Brain microvascular endothelial cell (primary cell): ENCODE data around the gene CDC42SE2.

Experiments used
- DNase-seq: peaks from one replicate; pipeline ENCODE4 v3.0.0-alpha.2; 2020
- H3K27ac ChIP-seq: fragments of 250-450 bp; sonication (Bioruptor Pico); 2 replicates; pipeline ENCODE4 v1.5.1; 2020; ENCODE audit warnings: mild to moderate bottlenecking, moderate library complexity
- H3K27me3 ChIP-seq: fragments of 250-450 bp; sonication (Bioruptor Pico); replicated peaks from 2 replicates; pipeline ENCODE4 v1.5.1; 2020; ENCODE audit warnings: mild to moderate bottlenecking
- H3K36me3 ChIP-seq: fragments of 250-450 bp; sonication (Bioruptor Pico); replicated peaks from 2 replicates; pipeline ENCODE4 v1.5.1; 2020; ENCODE audit warnings: mild to moderate bottlenecking
- H3K4me3 ChIP-seq: 2 replicates; pipeline ENCODE4 v1.5.1; 2011; ENCODE audit warnings: low read depth, mild to moderate bottlenecking, control low read depth, low read length, moderate library complexity
- in situ Hi-C: cut with HindIII; loops from 2 replicates; pipeline ENCODE4 v1.10.0; 2017; ENCODE audit warnings: low sequenced_read_pairs, low pct_ligation_motif_present
- TF ChIP-seq, protein P1 (sequence below): IDR thresholded peaks from 2 replicates; pipeline ENCODE4 v1.5.1; 2011; ENCODE audit warnings: low read depth, mild to moderate bottlenecking, moderate library complexity, low read length, control low read depth, inconsistent platforms; ENCODE audit errors: missing control alignments

The CDC42SE2 gene

DNA sequence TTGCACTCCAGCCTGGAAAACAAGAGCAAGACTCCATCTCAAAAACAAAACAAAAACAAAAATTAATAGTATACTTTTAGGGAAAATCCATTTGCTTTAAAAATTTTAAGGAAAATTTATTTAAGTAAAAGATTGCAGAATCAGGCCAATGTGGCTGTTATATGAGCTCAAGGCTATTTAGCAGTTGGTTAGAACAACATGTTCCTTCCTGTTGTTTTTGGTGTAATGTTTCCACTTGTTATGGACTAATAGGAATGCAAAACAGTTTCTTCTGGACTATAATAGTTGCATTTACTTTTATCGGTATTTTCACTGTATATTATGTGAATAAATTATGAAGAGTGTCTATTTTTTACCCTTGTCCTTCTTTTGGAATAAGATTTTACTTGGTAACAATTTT lies 3.0 kb upstream of the CDC42SE2 start:
- TF ChIP-seq, protein P1, sequence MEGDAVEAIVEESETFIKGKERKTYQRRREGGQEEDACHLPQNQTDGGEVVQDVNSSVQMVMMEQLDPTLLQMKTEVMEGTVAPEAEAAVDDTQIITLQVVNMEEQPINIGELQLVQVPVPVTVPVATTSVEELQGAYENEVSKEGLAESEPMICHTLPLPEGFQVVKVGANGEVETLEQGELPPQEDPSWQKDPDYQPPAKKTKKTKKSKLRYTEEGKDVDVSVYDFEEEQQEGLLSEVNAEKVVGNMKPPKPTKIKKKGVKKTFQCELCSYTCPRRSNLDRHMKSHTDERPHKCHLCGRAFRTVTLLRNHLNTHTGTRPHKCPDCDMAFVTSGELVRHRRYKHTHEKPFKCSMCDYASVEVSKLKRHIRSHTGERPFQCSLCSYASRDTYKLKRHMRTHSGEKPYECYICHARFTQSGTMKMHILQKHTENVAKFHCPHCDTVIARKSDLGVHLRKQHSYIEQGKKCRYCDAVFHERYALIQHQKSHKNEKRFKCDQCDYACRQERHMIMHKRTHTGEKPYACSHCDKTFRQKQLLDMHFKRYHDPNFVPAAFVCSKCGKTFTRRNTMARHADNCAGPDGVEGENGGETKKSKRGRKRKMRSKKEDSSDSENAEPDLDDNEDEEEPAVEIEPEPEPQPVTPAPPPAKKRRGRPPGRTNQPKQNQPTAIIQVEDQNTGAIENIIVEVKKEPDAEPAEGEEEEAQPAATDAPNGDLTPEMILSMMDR: no peak
- no peak overlapping the region for H3K4me3 ChIP-seq
- no peaks in the 10 kb centered on the region for H3K27me3 ChIP-seq
- in situ Hi-C loops: no loop called here
- DNase-seq: no peak
- no peaks in the 10 kb centered on the region for H3K36me3 ChIP-seq
- no peak overlapping the region for H3K27ac ChIP-seq

DNA sequence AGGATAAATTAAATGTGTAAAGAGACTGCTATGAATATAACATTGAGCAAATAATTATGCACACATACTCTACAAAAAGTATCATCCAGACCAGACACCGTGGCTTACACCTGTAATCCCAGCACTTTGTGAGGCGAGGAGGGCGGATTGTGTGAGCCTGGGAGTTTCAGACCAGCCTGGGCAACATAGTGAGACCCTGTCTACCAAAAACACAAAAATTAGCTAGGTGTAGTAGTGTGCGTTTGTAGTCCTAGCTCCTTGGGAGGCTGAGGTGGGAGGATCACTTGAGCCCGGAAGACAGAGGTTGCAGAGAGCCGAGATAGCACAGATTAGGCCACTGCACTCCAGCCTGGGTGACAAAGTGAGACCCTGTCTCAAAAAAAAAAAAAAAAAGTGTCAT lies 2.4 kb upstream of the CDC42SE2 start:
- no peaks in the 10 kb centered on the region for H3K27me3 ChIP-seq
- no peak overlapping the region for H3K4me3 ChIP-seq
- in situ Hi-C loops: no loop called here
- TF ChIP-seq, protein P1: no peak
- H3K36me3 ChIP-seq: no peaks in the 10 kb centered on the region
- H3K27ac ChIP-seq: no peak overlapping the region
- no peak for DNase-seq

DNA sequence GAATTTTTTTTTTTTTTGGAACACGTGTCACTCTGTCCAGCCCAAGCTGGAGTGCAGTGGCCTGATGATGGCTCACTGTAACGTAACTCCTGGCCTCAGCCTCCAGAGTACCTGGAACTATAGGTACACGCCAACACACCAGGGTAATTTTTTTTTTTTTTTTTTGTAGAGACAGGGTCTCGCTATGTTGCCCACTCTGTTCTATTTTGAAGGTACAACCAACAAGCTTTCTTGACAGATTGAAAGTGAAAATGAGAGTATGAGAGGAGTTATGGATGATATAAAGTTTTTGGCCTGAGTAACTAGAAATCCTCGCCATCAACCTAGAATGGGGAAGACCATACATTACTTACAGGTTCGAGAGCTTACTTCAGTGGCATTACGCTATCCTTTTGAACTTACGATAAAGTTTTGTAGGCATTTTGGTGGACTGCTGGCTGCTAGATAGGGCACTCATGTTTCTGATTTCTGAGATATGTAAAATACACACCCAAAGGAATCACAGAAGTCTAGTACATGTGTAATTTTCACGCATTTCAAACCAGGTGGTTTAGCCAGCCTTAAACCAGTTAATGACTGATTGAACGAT lies 806 bp upstream of the CDC42SE2 start:
- in situ Hi-C loops: no loop called here
- Histone ChIP-seq H3K36me3 (no peaks in the 10 kb centered on the region), H3K4me3 (peak overlapping the region; percentile 91), H3K27ac (no peak overlapping the region), H3K27me3 (no peaks in the 10 kb centered on the region)
- TF ChIP-seq, protein P1: no peak
- DNase-seq: no peak

DNA sequence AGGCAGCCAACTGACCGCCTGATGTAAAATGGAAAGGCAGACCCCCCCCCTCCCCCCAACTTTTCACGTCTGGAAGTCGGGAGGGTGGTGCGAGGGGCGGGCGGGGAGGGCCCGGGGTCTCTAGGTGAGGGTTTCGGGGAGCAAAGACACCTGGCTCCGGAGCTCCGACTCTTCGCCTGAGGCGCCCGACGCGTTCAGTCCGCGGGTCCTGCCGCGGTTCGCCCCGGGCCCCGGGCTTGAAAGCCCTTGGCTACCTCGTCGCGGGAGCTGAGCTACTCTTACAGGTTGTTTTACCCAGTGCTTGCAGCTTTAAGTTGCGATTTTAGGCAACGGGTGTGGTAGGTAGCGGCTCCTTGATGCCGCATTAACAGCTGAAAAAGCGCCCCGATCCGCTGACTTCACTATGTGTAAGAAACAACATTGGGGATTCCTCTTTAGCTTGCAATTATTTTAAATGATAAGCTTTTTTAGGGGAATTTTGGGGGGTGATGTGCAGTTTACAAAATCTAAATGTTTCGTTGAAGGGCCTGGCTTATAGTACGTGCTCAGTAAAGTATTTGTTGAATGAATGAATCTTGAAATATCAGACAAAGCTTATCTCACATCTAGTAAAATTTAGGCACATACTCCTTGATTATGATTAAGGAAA lies 722 bp downstream of the CDC42SE2 start:
- in situ Hi-C loops: no loop called here
- no peak for DNase-seq
- H3K27me3 ChIP-seq: no peaks in the 10 kb centered on the region
- H3K4me3 ChIP-seq: peak overlapping the region; percentile 91
- H3K36me3 ChIP-seq: no peaks in the 10 kb centered on the region
- peak overlapping the region; percentile 69 for H3K27ac ChIP-seq
- TF ChIP-seq, protein P1: no peak

DNA sequence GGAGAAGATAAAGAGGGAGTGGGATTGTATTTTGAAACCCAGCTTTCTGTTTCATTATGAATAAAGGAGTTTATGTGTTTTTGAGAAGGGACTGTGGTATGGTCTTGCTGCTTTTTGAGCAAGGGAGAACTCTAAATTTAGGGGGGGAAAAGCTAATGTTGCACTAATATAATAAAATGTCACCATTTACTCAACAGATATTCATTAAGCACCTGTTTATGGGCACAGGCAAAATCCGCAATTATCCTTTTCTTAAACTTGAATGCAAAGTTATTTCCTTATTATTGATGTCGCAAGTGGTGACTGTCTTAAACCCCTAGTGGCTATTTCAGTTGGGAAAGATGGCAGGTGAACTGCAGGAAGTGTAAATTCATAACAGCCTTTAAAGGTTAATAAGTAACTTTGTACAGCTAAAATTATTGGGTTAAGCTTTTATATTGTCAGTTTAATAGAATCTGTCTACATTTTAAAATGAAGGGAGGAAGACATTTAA lies 1.5 kb downstream of the CDC42SE2 start:
- no peaks in the 10 kb centered on the region for H3K27me3 ChIP-seq
- H3K36me3 ChIP-seq: no peaks in the 10 kb centered on the region
- in situ Hi-C loops: no loop called here
- peak overlapping the region; percentile 91 for H3K4me3 ChIP-seq
- DNase-seq: no peak
- H3K27ac ChIP-seq: no peak overlapping the region
- TF ChIP-seq, protein P1: peak; percentile 43
